ENCODE results near the gene EPN2.

- TF ChIP-seq, protein P1, sequence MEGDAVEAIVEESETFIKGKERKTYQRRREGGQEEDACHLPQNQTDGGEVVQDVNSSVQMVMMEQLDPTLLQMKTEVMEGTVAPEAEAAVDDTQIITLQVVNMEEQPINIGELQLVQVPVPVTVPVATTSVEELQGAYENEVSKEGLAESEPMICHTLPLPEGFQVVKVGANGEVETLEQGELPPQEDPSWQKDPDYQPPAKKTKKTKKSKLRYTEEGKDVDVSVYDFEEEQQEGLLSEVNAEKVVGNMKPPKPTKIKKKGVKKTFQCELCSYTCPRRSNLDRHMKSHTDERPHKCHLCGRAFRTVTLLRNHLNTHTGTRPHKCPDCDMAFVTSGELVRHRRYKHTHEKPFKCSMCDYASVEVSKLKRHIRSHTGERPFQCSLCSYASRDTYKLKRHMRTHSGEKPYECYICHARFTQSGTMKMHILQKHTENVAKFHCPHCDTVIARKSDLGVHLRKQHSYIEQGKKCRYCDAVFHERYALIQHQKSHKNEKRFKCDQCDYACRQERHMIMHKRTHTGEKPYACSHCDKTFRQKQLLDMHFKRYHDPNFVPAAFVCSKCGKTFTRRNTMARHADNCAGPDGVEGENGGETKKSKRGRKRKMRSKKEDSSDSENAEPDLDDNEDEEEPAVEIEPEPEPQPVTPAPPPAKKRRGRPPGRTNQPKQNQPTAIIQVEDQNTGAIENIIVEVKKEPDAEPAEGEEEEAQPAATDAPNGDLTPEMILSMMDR (IDR thresholded peaks at IDR 0.05): no peak
- TF ChIP-seq POLR2A (IDR thresholded peaks at IDR 0.05): no peak
Measured at GRCh38 chr17:19357351-19357750, 120.2 kb downstream of the EPN2 start.

Data from right lobe of liver (tissue), 4 donors.